GM18907 (cell line): ENCODE data around the gene DIP2C.

ENCODE experiments used
- ATAC-seq: cut with Tn5 transposase; IDR thresholded peaks from one replicate; pipeline ENCODE4 v1.9.1; 2021; ENCODE audit warnings: mild to moderate bottlenecking, moderate library complexity; ENCODE audit not compliant: unreplicated experiment

DIP2C gene

DNA sequence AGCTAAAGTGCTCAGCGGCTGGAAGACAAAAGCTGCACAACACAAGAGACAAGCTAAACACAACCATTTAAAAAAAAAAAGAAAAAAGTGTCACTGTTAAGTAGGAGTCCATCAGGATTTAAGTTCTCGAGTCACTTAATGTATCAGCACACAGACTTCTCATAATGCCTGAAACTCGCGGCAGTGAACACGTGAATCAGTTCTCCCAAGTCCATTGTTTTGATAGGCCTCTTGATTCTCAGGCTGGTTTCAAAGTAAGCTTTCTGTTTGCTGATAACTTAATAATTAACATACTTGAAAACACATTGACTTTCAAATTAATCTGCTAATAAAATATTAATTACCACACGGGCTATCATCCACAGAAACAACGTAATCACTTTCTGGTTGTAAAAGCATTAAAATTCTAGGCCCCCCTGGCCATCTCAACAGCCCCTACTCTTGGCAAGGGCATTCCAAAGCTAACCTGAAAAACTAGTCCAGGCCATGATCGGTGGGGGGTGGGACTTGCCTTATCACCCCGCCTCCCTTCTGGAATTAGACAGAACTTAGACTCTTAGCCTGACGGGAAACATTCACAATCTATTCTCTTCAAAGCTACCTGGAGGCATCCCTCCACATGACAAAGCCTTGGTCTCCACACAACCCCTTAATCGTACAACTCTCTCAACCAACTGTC is 129.0 kb downstream of the DIP2C start:
- no peak for ATAC-seq

DNA sequence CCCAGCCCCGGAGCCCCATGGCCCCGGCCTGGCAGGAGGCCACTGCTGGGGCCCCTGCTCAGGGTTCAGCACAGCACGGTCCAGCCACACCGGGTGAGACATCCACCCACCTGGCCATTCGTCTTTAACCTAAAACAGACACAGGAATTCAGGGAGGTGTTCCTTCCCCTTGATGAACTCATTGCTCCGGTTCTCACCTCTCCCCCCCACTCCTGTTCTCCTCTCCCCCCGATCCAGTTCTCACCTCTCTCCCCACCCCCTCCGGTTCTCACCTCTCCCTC is 129.8 kb downstream of the DIP2C start:
- no peak for ATAC-seq

- ATAC-seq, result no peak
These were observed 130.3 kb downstream of the DIP2C start for GRCh38 chr10:558891-559766.

GRCh38 chr10:558364-558763 is 131.1 kb downstream of the DIP2C start:
- ATAC-seq, result no peak

GRCh38 chr10:557792-558328 is 131.6 kb downstream of the DIP2C start:
- no peak for ATAC-seq

DNA sequence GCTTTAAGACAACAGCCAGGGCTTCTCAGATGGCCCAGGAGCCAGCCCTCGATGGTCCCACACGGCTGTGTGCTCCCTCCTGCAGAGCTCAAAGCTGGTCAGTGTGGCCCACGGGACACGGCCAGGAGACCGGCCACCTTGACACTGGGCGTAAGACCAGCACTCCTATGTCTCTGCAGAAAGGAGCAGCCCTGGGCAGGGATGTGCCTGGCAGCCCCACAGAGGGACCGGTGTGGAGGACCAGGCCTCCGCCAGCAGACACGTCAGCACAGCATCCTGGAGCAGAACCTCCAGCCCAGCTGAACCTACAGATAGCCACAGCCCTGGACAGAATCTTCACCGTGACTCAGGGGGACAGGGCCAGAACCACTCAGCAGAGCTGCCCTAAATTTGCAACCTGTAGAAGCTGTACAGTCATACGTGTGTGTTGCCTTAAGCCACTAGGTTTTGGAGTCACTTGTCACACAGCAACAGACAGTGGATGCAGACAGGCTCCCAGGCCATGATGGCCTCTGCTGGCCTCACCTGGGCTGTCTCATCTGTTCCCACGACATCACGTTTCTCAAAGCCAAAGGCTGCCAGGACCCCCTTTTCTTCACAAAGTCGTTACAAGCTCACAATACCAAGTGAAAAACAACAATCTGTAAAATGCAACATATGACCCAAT is 132.4 kb downstream of the DIP2C start:
- no peak for ATAC-seq

DNA sequence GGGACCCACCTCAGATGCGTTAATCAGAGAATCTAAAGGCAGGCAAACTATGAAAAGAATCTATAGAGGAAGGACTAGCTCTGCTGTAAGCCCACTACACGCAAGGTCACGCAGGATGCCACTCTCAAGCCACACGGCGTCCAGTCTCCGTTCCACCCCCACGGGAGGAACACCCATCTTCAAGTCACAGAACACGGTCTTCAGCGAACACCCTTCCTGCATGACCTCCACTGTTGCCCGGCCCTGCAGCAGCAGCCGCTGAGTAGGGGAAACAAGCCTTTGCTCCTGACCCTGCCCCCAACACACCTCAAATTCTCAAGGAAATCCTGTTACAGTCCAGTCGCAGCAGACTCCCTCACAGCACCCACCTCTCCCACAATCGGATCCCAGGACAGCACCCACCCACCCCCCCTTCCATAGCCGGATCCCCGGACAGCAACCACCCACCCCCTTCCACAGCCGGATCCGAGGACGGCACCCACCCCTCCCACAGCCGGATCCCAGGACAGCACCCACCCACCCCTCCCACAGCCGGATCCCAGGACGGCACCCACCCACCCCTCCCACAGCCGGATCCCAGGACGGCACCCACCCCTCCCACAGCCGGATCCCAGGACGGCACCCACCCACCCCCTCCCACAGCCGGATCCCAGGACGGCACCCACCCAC is 133.7 kb downstream of the DIP2C start:
- no peak for ATAC-seq

DNA sequence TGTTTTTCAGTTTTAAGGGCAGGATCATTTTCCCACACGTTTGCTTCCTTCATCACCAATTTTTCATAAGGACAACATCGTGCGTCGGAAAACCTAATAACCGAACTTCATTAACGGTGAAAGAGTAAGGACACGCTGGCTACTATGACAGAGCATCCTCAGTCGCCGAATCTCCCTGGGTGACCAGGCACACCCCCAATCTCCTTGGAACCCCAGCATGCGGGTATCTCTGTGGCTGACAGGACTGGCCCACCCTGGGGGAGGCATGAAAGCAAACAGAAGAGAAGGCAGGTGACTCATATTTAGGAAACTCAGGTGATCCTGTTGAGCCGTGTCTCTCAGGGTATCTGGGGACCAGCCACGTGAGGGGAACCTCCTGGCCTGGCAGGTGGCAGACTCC is 134.2 kb downstream of the DIP2C start:
- ATAC-seq, result no peak

- ATAC-seq, result no peak
These were observed 135.2 kb downstream of the DIP2C start for GRCh38 chr10:554182-554848.

DNA sequence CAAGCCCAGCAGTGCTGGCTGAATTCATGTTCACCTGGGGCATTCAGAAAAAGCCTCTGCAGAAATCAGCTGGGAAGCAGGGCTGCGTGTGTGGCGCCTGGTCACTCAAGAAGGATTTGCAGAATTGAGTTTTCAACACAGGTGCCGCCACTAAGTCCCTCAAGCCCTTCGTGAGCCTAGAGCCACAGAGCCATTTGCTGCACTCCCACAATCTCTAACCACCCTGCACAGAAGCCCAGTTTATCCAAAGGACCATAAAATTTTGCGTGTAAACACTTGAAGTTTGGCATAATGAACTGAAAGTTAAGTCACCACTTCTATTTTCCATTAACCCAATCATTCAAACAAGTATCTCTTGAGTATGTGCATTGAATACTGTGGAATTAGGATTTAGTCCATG is 136.2 kb downstream of the DIP2C start:
- ATAC-seq, result no peak

DNA sequence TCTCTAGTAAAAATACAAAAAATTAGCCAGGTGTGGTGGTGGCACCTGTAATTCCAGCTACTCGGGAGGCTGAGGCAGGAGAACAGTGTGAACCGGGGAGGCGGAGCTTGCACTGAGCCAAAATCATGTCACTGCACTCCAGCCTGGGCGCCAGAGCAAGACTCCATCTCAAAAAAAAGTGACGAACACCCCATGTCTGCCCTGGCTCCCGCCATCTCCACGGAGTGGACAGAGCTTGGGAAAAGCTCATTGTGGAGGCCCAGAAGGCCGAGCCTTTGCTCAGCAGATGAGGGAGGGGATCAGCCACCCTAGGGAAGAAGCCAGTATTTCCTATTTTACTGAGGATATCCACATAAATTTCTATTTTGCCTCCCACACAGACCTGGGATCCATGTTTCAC is 136.8 kb downstream of the DIP2C start:
- ATAC-seq, result no peak

DNA sequence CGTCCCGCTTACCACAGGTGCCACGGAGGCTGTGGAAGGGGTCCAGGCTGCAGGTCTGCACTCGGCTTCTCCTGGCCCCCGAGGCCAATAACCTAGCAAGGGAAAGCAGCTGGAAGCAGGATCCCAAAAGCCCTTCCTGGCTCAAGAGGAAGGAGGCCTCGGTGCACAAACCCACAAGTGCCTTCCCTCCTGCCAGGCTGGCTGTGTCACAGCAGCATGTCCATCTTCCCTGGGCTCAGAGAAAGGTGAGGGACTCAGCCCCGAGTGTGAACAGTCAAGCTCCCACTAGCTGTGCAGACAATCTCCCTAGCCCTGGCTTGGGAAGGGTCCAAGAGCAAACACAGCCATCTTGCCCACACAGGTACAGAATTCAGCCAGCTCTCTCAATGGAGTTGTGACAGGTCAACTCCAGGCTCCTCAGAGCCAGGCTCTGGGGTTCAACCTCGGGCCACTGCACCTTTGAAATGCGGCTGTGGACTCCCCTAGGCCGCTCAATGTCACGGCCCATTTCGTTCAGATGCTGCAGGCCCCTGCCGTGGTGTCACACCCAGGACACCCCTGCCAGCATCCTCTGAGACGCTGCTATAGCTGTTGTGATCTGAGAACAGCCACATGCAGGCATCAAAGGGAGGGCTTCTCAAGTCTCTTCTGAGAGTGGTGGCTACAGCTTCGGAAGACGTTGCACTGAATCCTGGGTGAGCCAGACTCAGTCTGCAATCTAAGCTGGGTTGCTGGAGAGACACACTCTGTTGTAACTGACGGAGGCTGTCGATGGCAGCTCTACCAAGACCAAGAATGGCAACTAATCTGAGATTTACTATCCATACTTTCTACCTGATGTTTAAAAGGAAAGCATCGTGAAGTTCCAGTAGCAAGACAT is 137.9 kb downstream of the DIP2C start:
- ATAC-seq, result no peak

DNA sequence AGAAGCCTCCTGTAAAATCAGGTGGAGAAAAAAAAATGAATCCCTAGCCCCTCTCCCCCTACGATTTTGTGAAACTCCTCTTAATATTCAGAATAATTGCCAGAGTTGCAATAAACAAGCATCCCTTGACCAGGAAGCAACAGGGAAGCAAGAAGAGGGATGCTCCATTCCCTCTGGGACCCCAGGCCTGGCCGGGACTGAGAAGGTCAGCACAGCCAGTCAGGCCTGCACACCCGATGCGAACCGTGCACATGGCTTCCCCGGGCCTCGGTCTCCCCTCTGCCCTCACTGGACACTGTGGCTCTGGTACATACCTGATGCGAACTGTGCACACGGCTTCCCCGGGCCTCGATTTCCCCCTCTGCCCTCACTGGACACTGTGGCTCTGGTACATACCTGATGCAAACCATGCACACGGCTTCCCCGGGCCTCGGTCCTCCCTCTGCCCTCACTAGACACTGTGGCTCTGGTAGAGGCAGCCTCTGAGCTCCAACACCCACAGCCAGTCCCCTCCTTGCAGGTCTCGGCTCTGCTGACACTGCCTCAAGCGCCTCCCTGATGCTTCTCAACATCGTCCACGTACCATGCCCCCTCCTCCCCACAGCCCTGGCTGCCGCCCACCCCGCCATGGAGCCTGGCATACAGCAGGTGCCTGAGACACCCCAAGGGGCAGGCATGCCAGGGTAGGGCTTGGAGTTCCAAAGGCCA is 138.6 kb downstream of the DIP2C start:
- ATAC-seq, result no peak

GRCh38 chr10:549391-549790 is 140.1 kb downstream of the DIP2C start:
- ATAC-seq, result no peak

- ATAC-seq, result no peak
These were observed 141.1 kb downstream of the DIP2C start for GRCh38 chr10:548238-548901.

DNA sequence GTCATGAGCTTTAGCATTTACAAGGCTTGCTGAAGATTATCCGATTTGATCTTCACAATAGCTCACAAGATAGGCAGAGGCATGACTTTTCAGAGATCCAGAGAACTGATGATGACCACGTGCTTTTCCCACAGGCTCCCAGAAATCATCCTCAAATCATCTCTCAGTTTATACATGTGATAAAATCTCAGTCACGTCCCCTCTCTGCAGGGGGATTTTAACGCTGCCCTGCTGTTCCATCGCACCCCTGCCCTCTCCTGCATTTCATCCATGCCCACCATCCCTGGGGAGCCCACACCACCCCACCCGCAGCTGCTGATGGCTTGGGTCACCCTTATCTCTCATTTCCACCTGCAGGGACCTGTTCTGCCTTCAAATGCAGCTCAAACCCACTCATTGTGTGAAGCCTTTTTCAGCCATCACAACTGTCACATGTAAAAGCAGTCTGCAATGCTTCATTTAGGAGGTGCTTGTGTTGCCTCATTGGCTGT is 141.8 kb downstream of the DIP2C start:
- no peak for ATAC-seq

DNA sequence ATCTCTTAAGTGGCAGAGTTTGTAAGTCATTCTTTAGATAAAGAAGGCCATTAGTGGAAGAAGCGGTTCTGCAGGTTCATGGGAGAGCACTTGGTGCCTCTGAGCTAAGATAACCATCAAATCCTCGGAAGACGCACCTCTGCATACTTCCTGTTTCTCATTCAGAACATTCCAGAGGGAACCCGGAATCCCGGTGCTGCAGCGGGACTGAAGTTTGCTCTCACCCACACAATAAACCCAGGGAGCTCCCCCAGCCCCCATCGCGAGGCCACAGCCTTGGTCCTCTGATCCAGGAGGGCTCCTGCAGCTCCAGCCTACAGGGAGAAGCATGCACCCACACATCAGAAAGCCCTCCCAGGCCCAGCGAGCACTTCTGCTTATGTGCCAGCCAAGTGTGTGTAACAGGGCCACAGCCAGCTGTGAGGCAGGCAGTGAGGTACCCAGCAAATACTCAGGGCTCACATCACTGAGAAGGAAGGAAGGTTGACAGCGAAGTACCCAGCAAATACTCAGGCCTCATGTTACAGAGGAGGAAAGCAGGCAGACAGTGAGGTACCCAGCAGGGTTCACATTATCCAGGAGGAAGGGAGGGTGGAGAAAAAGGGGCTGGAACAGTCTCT is 142.4 kb downstream of the DIP2C start:
- ATAC-seq, result no peak

DNA sequence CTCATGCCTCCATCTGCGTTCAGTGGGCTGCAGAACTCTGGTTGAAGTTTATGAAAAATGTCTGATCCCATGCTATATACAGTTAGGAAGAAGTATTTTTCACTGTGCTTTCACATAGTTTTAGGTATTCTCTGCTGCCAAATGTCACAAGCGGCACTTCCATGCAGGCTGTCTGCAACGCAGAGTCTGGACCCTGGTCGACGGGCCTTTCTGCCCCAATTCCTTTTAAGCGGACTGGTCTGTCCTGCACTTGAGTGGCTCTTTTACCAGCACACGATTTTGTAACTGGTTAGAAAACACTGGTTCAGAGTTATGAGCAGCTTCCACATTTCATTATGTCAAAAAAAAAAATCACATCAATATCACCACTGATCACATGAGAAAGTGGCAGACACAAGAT is 143.0 kb downstream of the DIP2C start:
- no peak for ATAC-seq
